Heart left ventricle (tissue), 16 donors: Measurements from ENCODE around the gene LPP. TPM values are rescaled to one million over a fixed set of nuclear protein-coding genes. Genes with fewer than 3 reads are reported as not detected.
"Not testable (repeated sequence)": the region's sequence is repeated elsewhere in the genome, so short reads cannot be mapped to it uniquely, and the experiment has no call there.

Experiments
- ATAC-seq, 4 donors: fragments of 200-7000 bp; cut with Tn5 transposase; one replicate each; pipeline ENCODE4 v1.9.1; 2020 to 2022; ENCODE audit warnings: moderate library complexity in 4 of 4, mild to moderate bottlenecking in 3 of 4, moderate number of reproducible peaks in 1 of 4
- DNase-seq, 5 donors: peaks; one replicate each; pipeline ENCODE4 v3.0.0-alpha.2; 2020
- H3K27ac ChIP-seq, 12 donors: fragments of 200-600 bp; sonication (generic) in 4 of 12; one replicate each; pipeline versions ENCODE4 v1.5.0 to v1.8.0; 2016 to 2022; ENCODE audit warnings: mild to moderate bottlenecking in 2 of 12
- H3K27me3 ChIP-seq, 9 donors: fragments of 200-600 bp; sonication (generic) in 2 of 9; one replicate each; pipeline versions ENCODE4 v1.5.1 to v1.8.0; 2016 to 2022; ENCODE audit warnings: mild to moderate bottlenecking in 3 of 9
- H3K36me3 ChIP-seq, 9 donors: fragments of 200-600 bp; sonication (generic) in 2 of 9; one replicate each; pipeline versions ENCODE4 v1.5.0 to v1.8.0; 2018 to 2022; ENCODE audit warnings: mild to moderate bottlenecking in 2 of 9
- H3K4me1 ChIP-seq, 12 donors: fragments of 200-600 bp; sonication (generic) in 4 of 12; one replicate each; pipeline versions ENCODE4 v1.5.0 to v1.8.0; 2016 to 2022; ENCODE audit warnings: mild to moderate bottlenecking in 3 of 12
- H3K4me3 ChIP-seq, 12 donors: fragments of 200-600 bp; sonication (generic) in 4 of 12; one replicate each; pipeline versions ENCODE4 v1.5.0 to v1.8.0; 2017 to 2022; ENCODE audit warnings: mild to moderate bottlenecking in 9 of 12, moderate library complexity in 4 of 12
- H3K9me3 ChIP-seq, 12 donors: fragments of 200-600 bp; sonication (generic) in 4 of 12; one replicate each; pipeline versions ENCODE4 v1.5.0 to v1.8.0; 2016 to 2022; ENCODE audit warnings: mild to moderate bottlenecking in 1 of 12
- POLR2A ChIP-seq, 2 donors: fragments of 450-650 bp; IDR thresholded peaks; one replicate each; pipeline ENCODE4 v1.6.1; 2017; ENCODE audit warnings: antibody characterized with exemption in 2 of 2, mild to moderate bottlenecking in 2 of 2, moderate library complexity in 2 of 2
- WGBS, 4 donors: extraction: QIAGEN DNeasy Blood & Tissue Kit in 2 of 4; methylation state at CpG; one replicate each; pipeline versions ENCODE4 v1.1.5 to v1.1.7; 2013 to 2018; 5-methylcytosine and 5-hydroxymethylcytosine counted together
- intact Hi-C, 10 donors: fragments of 100-400 bp; cut with DNase I; formaldehyde crosslinking; loops; one replicate each; pipeline versions ENCODE4 v1.11.1 to v1.14.2; 2022
- polyA plus RNA-seq, 2 donors: library from polyadenylated mRNA; stranded (reverse); fragments of 200-250 nt; gene quantifications; one replicate each; pipeline ENCODE4 v1.2.3, GENCODE V29; 2013
- total RNA-seq, 9 donors: library from RNA; depleted of rRNA in 2 of 9; stranded (reverse); fragments of >200 nt in 2 of 9; fragmentation: NEBNext Ultra II Directional in 3 of 9; extraction: Animal tissue kit (Norgen Biotek cat#: 25700) in 3 of 9; gene quantifications; one replicate each; pipeline versions ENCODE4 v1.1.0 to v1.2.4, GENCODE V29; 2016 to 2023
- TF ChIP-seq, protein P1 (sequence below), 12 donors: fragments of 200-600 bp; sonication (generic) in 4 of 12; IDR thresholded peaks; one replicate each; pipeline versions ENCODE4 v1.5.0 to v1.8.0; 2018 to 2022; ENCODE audit warnings: antibody characterized with exemption in 12 of 12, mild to moderate bottlenecking in 5 of 12
- donor health status: ischemic (EF 13 %, LVEDD 7.1; RV severe dilation, severe dysfunction).
- donor health status: healthy with polysubstance abuse.
- donor health status: DM: no; HTN: yes; CAD: no.
- donor health status: DM: no; HTN: no; CAD: no.
- donor health status: ischemic (EF 25% LVEDD 6.9; RV normal size, moderate dysfunction).
- donor health status: ischemic (EF 25% LVEDD 5.7; RV mildly dilated, moderate dysfunction).
- donor health status: healthy.
- donor health status: DM: yes; HTN: yes; CAD: no.
- donor health status: ischemic (EF 35%, LVEDD 5.7; RV mildly dilated, moderate dysfunction).
- donor health status: nonischemic (EF 11% LVEDD 7.7; RV severe dilation, severe dysfunction).
- donor health status: DM: yes; HTN: yes; CAD: no.
- donor health status: PGD.
- donor health status: ischemic (EF 29% LVEDD 5.4; RV normal size, mild dysfunction).
- donor health status: nonischemic (EF 23%, LVEDD 6.1; RV moderate dilation, normal function).

The LPP gene
- total and polyA plus RNA-seq, 11 donors: 9.2 to 178 (median 100) TPM

DNA sequence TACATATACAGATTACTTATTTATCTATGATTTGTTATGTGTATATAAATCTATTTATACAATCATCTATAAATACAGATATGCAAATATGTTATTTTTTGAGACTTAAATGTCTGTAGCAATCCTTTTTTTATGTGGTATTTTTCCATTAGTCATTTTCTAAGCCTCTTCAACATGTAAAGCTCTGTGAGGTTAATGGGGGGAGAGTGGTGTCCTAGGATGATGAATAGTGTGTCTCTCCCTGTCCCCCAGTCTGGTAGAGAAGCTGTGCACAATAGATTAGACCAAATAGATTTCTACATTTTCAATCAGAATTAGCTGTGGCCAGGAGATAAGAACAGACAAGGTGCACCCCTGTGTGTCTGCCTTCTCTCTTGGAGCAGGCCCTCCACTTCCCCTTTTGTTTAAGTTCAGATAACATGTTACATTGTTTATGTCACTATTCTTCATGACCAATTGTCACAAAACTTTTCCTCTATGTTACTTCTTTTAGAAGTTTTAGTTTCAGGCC is 453.9 kb downstream of the LPP start:
- Histone ChIP-seq H3K27me3 (no peaks in the 10 kb centered on the region), H3K9me3 (peaks cover 0 to 11% (median 0%) of the 10 kb centered on the region in 12 donors), H3K4me3 (no peak overlapping the region), H3K4me1 (peaks cover 0 to 28% (median 9%) of the 10 kb centered on the region in 12 donors), H3K36me3 (peaks cover 0 to 23% (median 17%) of the 10 kb centered on the region in 9 donors), H3K27ac (no peak overlapping the region)
- intact Hi-C loops: no loop called here
- ATAC-seq (no peak), DNase-seq (no peak)
- TF ChIP-seq, protein P1, sequence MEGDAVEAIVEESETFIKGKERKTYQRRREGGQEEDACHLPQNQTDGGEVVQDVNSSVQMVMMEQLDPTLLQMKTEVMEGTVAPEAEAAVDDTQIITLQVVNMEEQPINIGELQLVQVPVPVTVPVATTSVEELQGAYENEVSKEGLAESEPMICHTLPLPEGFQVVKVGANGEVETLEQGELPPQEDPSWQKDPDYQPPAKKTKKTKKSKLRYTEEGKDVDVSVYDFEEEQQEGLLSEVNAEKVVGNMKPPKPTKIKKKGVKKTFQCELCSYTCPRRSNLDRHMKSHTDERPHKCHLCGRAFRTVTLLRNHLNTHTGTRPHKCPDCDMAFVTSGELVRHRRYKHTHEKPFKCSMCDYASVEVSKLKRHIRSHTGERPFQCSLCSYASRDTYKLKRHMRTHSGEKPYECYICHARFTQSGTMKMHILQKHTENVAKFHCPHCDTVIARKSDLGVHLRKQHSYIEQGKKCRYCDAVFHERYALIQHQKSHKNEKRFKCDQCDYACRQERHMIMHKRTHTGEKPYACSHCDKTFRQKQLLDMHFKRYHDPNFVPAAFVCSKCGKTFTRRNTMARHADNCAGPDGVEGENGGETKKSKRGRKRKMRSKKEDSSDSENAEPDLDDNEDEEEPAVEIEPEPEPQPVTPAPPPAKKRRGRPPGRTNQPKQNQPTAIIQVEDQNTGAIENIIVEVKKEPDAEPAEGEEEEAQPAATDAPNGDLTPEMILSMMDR (IDR thresholded peaks at IDR 0.05): no peak
- no peak for TF ChIP-seq POLR2A (IDR thresholded peaks at IDR 0.05)

- H3K27me3 ChIP-seq: no peaks in the 10 kb centered on the region
- H3K9me3 ChIP-seq: peaks cover 0 to 11% (median 0%) of the 10 kb centered on the region in 12 donors
- H3K27ac ChIP-seq: no peak overlapping the region
- intact Hi-C loops: no loop called here
- peaks cover 0 to 23% (median 17%) of the 10 kb centered on the region in 9 donors for H3K36me3 ChIP-seq
- WGBS, 4 donors: 96 to 99% (median 98%) methylated on average over 3 of the region's 3 CpGs
- DNase-seq (no peak), ATAC-seq (no peak)
- peaks cover 0 to 28% (median 9%) of the 10 kb centered on the region in 12 donors for H3K4me1 ChIP-seq
- TF ChIP-seq POLR2A (IDR thresholded peaks at IDR 0.05): no peak
- TF ChIP-seq, protein P1 (IDR thresholded peaks at IDR 0.05): no peak
- H3K4me3 ChIP-seq: no peak overlapping the region
These were observed 454.4 kb downstream of the LPP start for GRCh38 chr3:188608401-188608800.

DNA sequence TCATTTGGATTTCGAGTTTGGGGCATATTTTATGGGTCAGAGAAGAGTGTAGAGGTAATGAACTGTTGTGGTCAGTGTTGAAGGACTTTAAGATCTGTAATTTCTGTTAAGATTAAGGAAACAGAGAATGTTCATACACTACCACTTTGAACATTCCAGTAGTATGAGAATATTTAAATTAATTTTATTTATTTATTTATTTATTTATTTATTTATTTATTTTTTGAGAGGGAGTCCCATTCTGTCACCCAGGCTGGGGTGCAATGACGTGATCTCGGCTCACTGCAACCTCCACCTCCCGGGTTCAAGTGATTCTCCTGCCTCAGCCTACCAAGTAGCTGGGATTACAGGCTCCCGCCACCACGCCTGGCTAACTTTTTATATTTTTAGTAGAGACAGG is 459.8 kb downstream of the LPP start:
- DNase-seq, H3K4me3 ChIP-seq, intact Hi-C loops, ATAC-seq, H3K27me3 ChIP-seq, H3K27ac ChIP-seq, H3K9me3 ChIP-seq: not testable (repeated sequence)
- Histone ChIP-seq H3K36me3 (peaks cover 0 to 23% (median 17%) of the 10 kb centered on the region in 9 donors), H3K4me1 (peaks cover 0 to 16% (median 0%) of the 10 kb centered on the region in 12 donors)
- 94 to 98% (median 96%) methylated on average over 6 of the region's 6 CpGs for WGBS, 4 donors

GRCh38 chr3:188617270-188617669 is 463.3 kb downstream of the LPP start:
- H3K36me3 ChIP-seq: no peaks in the 10 kb centered on the region
- intact Hi-C loops: no loop called here
- H3K9me3 ChIP-seq: no peaks in the 10 kb centered on the region
- ATAC-seq: no peak
- H3K27ac ChIP-seq: peak overlapping the region in 1 of 12 donors; percentile 39
- WGBS, 4 donors: 65 to 74% (median 68%) methylated on average over 2 of the region's 2 CpGs
- TF ChIP-seq POLR2A (IDR thresholded peaks at IDR 0.05): no peak
- TF ChIP-seq, protein P1 (IDR thresholded peaks at IDR 0.05): no peak
- peaks cover 0 to 16% (median 0%) of the 10 kb centered on the region in 12 donors for H3K4me1 ChIP-seq
- no peaks in the 10 kb centered on the region for H3K27me3 ChIP-seq
- DNase-seq: no peak
- no peak overlapping the region for H3K4me3 ChIP-seq
